Ovary (tissue), 3 donors: Measurements from ENCODE around the gene BORCS6.

Experiments used
- CTCF ChIP-seq, 3 donors: fragments of 450-650 bp in 2 of 3; fragments of 200-600 bp in 1 of 3; IDR thresholded peaks; one replicate each; pipeline versions ENCODE4 v1.5.1 to v1.8.0; 2016 to 2022; ENCODE audit warnings: antibody characterized with exemption in 3 of 3, mild to moderate bottlenecking in 1 of 3
- POLR2A ChIP-seq: fragments of 450-650 bp; IDR thresholded peaks from one replicate; pipeline ENCODE4 v1.6.1; 2017; ENCODE audit warnings: antibody characterized with exemption, mild to moderate bottlenecking, moderate library complexity
- donor health status: DM: no; HTN: no; CAD: no.

- TF ChIP-seq CTCF (IDR thresholded peaks at IDR 0.05) = peak in 1 of 3 donors; percentile 4
- no peak for TF ChIP-seq POLR2A
Measured at GRCh38 chr17:8155231-8155995, 34.6 kb downstream of the BORCS6 start.
